ENCODE measurements around the gene PDXDC1. TPM values are rescaled to one million over a fixed set of nuclear protein-coding genes. Genes with fewer than 3 reads are reported as not detected.
"Not testable (repeated sequence)": the region's sequence is repeated elsewhere in the genome, so short reads cannot be mapped to it uniquely, and the experiment has no call there.

The PDXDC1 gene
- polyA plus RNA-seq, 2 of the 4 experiments (the other 2 are of a cell fraction), result 71.4 to 73.9 TPM

DNA sequence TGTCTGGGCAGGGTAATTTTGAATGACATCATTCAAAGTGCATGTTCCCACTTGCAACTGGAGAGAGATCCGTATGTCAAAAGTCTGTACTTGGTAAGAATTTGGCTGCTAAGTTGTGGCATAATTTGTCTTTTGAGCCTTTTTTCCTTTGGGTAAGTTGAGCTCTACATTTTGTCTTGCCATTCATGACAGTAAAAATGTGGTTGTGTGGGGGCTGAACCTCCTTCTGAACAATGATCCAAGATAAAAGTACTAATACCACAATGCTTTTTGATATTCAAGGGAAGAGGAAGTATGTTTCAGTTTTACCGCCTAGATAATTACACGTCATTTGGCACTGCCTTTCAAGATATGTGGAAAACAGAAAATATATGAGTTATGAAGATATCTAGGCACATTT lies 32.1 kb upstream of the PDXDC1 start:
- POLR2A ChIA-PET; H3K27ac ChIP-seq; H3K4me3 ChIP-seq; FAIRE-seq; CTCF ChIA-PET; H3K9me3 ChIP-seq; H3K4me2 ChIP-seq; DNase-seq (ENCODE audit: low read depth in 1 of 2, low spot score in 1 of 2); H3K4me1 ChIP-seq; ATAC-seq: not testable (repeated sequence)
- 83% methylated on average over 3 of the region's 3 CpGs for WGBS (ENCODE audit: missing lambda C conversion rate)

DNA sequence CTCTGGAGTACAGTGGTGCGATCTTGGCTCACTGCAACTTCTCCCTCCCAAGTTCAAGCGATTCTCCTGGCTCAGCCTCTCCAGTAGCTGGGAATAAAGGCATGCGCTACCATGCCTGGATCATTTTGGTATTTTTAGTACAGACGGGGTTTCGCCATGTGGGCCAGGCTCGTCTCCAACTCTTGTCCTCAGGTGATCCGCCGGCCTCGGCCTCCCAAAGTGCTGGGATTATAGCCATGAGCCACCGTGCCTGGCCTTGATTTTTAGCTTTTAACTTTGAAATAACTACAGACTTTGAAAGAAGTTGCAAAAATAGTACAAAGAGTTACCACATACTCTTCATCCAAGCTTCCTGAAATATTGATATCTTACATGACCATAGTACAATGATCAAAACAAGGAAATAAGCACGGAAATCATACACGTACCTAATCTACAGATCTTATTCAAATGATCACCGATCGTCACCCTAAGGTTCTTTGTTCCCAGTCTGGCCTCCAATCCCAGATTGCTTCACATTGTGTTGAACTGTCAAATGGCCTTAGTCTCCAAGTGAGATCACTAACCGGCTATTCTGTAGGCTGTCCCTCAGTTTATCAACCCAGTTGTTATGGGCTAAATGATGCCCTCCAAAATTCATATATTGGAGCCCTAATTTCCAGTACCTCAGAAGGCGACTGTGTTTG lies 19.1 kb upstream of the PDXDC1 start:
- no peak for FAIRE-seq
- no peak overlapping the region for H3K4me3 ChIP-seq
- ChIA-PET CTCF (interaction anchor here (0.8 kb wide), 1 partner anchor 7 kb away, joined by 4 read pairs; no protein-coding TSS in a partner anchor), POLR2A (no interaction called here)
- peak in 1 of 2 experiments; percentile 40; a peak in 1 of 6 replicates for ATAC-seq
- 91% methylated on average over 16 of the region's 16 CpGs for WGBS (ENCODE audit: missing lambda C conversion rate)
- DNase-seq (ENCODE audit: low read depth in 1 of 2, low spot score in 1 of 2), result no peak
- H3K27ac ChIP-seq, result no peak overlapping the region
- H3K4me2 ChIP-seq, result no peak overlapping the region
- H3K4me1 ChIP-seq, result no peaks in the 10 kb centered on the region
- TF ChIP-seq, protein P1, sequence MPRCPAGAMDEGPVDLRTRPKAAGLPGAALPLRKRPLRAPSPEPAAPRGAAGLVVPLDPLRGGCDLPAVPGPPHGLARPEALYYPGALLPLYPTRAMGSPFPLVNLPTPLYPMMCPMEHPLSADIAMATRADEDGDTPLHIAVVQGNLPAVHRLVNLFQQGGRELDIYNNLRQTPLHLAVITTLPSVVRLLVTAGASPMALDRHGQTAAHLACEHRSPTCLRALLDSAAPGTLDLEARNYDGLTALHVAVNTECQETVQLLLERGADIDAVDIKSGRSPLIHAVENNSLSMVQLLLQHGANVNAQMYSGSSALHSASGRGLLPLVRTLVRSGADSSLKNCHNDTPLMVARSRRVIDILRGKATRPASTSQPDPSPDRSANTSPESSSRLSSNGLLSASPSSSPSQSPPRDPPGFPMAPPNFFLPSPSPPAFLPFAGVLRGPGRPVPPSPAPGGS (IDR thresholded peaks at IDR 0.05), result no peak
- TF ChIP-seq NFE2L2 (conservative IDR thresholded peaks at IDR 0.05; ENCODE audit: low read length), result no peak
- TF ChIP-seq JUNB (IDR thresholded peaks at IDR 0.05), result no peak
- H3K9me3 ChIP-seq, result no peaks in the 10 kb centered on the region

DNA sequence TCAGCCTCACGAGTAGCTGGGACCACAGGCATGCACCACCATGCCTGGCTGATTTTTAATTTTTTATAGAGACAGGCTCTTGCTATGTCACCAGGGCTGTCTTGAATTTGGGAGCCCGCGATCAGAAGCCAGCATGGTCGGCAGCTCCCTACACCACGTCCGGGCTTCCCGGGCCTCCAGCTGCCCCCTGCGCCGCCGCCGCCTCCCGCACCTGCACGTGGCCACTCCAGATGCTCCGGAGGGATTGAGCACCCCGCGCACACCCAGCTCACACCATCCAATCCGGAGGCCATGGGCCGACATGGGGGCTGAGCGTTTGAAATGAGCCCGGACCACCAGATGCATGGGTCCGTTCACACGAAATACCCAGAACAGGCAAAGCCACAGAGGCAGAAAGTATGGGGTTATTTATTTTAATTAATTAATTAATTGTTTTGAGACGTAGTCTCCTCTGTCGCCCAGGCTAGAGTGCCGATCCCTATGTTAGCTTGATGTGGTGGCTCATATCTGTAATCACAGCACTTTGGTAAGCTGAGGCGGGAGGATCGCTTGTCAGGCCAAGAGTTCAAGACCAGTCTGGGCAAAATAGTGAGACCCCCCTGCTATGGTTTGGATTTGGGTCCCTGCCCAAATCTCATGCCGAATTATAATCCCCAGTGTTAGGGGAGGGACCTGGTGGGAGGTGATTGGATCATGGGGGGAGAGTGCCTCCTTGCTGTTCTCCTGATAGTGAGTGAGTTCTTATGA lies 17.1 kb upstream of the PDXDC1 start:
- POLR2A ChIA-PET, result no interaction called here

DNA sequence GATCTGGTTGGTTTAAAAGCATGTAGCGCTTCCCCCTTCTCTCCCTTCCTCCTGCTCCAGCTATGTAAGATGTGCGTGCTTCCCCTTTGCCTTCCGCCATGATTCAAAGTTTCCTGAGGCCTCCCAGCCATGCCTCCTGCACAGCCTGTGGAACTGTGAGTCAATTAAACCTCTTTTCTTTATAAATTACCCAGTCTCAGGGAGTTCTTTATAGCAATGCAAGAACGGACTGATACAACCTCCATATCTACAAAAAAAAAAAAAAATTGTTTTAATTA lies 16.6 kb upstream of the PDXDC1 start:
- WGBS (ENCODE audit: missing lambda C conversion rate), result 83% methylated on average over 4 of the region's 4 CpGs
- no peak for TF ChIP-seq SREBF2 (IDR thresholded peaks at IDR 0.05)
- no peak for TF ChIP-seq TFCP2L1 (CRISPR knock-in tag; IDR thresholded peaks at IDR 0.05)
- no peak for TF ChIP-seq KDM1A (IDR thresholded peaks at IDR 0.05; ENCODE audit: low read depth)
- no peak for TF ChIP-seq MAFK (IDR thresholded peaks at IDR 0.05; ENCODE audit: partially characterized antibody)
- TF ChIP-seq BHLHE40 (IDR thresholded peaks at IDR 0.05; ENCODE audit: low read depth, low read length), result no peak
- no peak for TF ChIP-seq RNF2 (IDR thresholded peaks at IDR 0.05; ENCODE audit: borderline replicate concordance, low read depth)
- TF ChIP-seq JUNB (IDR thresholded peaks at IDR 0.05), result no peak
- TF ChIP-seq ZFP36 (IDR thresholded peaks at IDR 0.05; ENCODE audit: borderline replicate concordance, partially characterized antibody), result no peak
- TF ChIP-seq, protein P2, sequence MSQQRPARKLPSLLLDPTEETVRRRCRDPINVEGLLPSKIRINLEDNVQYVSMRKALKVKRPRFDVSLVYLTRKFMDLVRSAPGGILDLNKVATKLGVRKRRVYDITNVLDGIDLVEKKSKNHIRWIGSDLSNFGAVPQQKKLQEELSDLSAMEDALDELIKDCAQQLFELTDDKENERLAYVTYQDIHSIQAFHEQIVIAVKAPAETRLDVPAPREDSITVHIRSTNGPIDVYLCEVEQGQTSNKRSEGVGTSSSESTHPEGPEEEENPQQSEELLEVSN (IDR thresholded peaks at IDR 0.05; ENCODE audit: borderline replicate concordance, low read depth), result no peak
- TF ChIP-seq, protein P3, sequence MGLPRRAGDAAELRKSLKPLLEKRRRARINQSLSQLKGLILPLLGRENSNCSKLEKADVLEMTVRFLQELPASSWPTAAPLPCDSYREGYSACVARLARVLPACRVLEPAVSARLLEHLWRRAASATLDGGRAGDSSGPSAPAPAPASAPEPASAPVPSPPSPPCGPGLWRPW (IDR thresholded peaks at IDR 0.05), result no peak
- TF ChIP-seq, protein P4, sequence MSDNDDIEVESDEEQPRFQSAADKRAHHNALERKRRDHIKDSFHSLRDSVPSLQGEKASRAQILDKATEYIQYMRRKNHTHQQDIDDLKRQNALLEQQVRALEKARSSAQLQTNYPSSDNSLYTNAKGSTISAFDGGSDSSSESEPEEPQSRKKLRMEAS (IDR thresholded peaks at IDR 0.05), result no peak

More for the DNA sequence above, 17.1 kb upstream of the PDXDC1 start:
- Histone ChIP-seq H3K9me3 (no peaks in the 10 kb centered on the region), H3K4me1 (no peaks in the 10 kb centered on the region), H3K27ac (no peak overlapping the region), H3K4me3 (no peak overlapping the region), H3K4me2 (no peak overlapping the region)
- no peak; a peak in 1 of 6 replicates for ATAC-seq
- CTCF ChIA-PET, result interaction anchor here (0.6 to 1.4 kb wide), 5 partner anchors 10 to 705 kb away, joined by 3 to 4 read pairs (median 3); partner anchors contain the start of gene PDXDC1
- FAIRE-seq, result no peak
- TF ChIP-seq JUN (IDR thresholded peaks at IDR 0.05) (no peak), PHF8 (IDR thresholded peaks at IDR 0.05; ENCODE audit: borderline replicate concordance, low read depth) (no peak), CHD2 (IDR thresholded peaks at IDR 0.05; ENCODE audit: low read length, partially characterized antibody) (no peak), TP53 (CRISPR knock-in tag; IDR thresholded peaks at IDR 0.05) (no peak), RCOR1 (IDR thresholded peaks at IDR 0.05; ENCODE audit: low read depth, low read length) (no peak), MAFK (IDR thresholded peaks at IDR 0.05; ENCODE audit: partially characterized antibody) (no peak), ZNF302 (CRISPR knock-in tag; IDR thresholded peaks at IDR 0.05) (no peak), NPAS2 (CRISPR knock-in tag; IDR thresholded peaks at IDR 0.05; ENCODE audit: borderline replicate concordance) (no peak), ESRRA (IDR thresholded peaks at IDR 0.05; ENCODE audit: borderline replicate concordance, low read length) (no peak)
- TF ChIP-seq, protein P5, sequence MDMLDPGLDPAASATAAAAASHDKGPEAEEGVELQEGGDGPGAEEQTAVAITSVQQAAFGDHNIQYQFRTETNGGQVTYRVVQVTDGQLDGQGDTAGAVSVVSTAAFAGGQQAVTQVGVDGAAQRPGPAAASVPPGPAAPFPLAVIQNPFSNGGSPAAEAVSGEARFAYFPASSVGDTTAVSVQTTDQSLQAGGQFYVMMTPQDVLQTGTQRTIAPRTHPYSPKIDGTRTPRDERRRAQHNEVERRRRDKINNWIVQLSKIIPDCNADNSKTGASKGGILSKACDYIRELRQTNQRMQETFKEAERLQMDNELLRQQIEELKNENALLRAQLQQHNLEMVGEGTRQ (IDR thresholded peaks at IDR 0.05), result no peak
- TF ChIP-seq, protein P6, sequence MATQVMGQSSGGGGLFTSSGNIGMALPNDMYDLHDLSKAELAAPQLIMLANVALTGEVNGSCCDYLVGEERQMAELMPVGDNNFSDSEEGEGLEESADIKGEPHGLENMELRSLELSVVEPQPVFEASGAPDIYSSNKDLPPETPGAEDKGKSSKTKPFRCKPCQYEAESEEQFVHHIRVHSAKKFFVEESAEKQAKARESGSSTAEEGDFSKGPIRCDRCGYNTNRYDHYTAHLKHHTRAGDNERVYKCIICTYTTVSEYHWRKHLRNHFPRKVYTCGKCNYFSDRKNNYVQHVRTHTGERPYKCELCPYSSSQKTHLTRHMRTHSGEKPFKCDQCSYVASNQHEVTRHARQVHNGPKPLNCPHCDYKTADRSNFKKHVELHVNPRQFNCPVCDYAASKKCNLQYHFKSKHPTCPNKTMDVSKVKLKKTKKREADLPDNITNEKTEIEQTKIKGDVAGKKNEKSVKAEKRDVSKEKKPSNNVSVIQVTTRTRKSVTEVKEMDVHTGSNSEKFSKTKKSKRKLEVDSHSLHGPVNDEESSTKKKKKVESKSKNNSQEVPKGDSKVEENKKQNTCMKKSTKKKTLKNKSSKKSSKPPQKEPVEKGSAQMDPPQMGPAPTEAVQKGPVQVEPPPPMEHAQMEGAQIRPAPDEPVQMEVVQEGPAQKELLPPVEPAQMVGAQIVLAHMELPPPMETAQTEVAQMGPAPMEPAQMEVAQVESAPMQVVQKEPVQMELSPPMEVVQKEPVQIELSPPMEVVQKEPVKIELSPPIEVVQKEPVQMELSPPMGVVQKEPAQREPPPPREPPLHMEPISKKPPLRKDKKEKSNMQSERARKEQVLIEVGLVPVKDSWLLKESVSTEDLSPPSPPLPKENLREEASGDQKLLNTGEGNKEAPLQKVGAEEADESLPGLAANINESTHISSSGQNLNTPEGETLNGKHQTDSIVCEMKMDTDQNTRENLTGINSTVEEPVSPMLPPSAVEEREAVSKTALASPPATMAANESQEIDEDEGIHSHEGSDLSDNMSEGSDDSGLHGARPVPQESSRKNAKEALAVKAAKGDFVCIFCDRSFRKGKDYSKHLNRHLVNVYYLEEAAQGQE (IDR thresholded peaks at IDR 0.05), result no peak
- 91% methylated on average over 28 of the region's 28 CpGs for WGBS (ENCODE audit: missing lambda C conversion rate)
- no peak for DNase-seq (ENCODE audit: low read depth in 1 of 2, low spot score in 1 of 2)

More for the DNA sequence above, 16.6 kb upstream of the PDXDC1 start:
- CTCF ChIA-PET, result interaction anchor here (0.6 to 1.3 kb wide), 4 partner anchors 10 to 414 kb away, joined by 3 to 4 read pairs (median 3); partner anchors contain the start of gene PDXDC1
- no peak overlapping the region for H3K4me3 ChIP-seq
- H3K9me3 ChIP-seq, result no peaks in the 10 kb centered on the region
- no peak for ATAC-seq
- no peaks in the 10 kb centered on the region for H3K4me1 ChIP-seq
- FAIRE-seq, result no peak
- POLR2A ChIA-PET, result no interaction called here
- no peak overlapping the region for H3K4me2 ChIP-seq
- no peak for DNase-seq (ENCODE audit: low read depth in 1 of 2, low spot score in 1 of 2)
- H3K27ac ChIP-seq, result no peak overlapping the region

Measured in A549 (cell line).